SK-N-SH treated with all-trans-retinoic acid at 6 μM for 48 hours (cell line): Measurements from ENCODE around the gene TBC1D26.
"Not testable (repeated sequence)": the region's sequence is repeated elsewhere in the genome, so short reads cannot be mapped to it uniquely, and the experiment has no call there.

Source experiments
- ARNTL ChIP-seq: fragments of 450-650 bp; formaldehyde crosslinking; IDR thresholded peaks from 2 replicates; pipeline ENCODE4 v1.5.0; 2020; ENCODE audit warnings: low read depth, mild to moderate bottlenecking, moderate library complexity, borderline replicate concordance
- CSDC2 ChIP-seq: fragments of 250-450 bp; sonication (Bioruptor Pico); IDR thresholded peaks from 2 replicates; pipeline ENCODE4 v1.5.0; 2020; ENCODE audit warnings: mild to moderate bottlenecking, moderate library complexity
- PPARA ChIP-seq: fragments of 250-450 bp; sonication (Bioruptor Pico); IDR thresholded peaks from 2 replicates; pipeline ENCODE4 v1.5.0; 2020; ENCODE audit warnings: mild to moderate bottlenecking, borderline replicate concordance
- ZFP3 ChIP-seq: fragments of 250-450 bp; sonication (Bioruptor Pico); IDR thresholded peaks from 2 replicates; pipeline ENCODE4 v1.5.0; 2020; ENCODE audit warnings: mild to moderate bottlenecking, moderate library complexity

DNA sequence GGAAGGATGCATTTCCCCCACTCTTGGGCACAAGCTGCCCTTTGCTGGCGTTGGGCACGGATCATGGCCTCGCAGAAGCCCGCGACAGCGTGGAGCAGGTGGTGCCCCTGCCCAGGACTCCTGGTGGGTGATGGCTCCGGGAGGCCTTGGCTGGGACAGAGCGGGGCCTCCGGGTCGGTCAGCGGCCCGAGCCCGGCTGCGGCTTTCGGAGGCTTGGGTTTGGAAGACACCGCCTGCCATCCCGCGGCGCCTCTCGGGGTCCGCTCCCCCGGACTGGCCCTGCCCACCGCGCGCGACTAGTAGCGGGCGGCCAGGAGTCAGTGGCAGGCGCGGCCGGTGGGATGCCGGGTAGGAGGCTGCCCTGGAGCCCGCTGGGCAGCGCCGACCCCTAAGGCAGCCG, 17.3 kb downstream of the TBC1D26 start:
- not testable (repeated sequence) for TF ChIP-seq CSDC2; PPARA (CRISPR knock-in tag); ZFP3 (CRISPR knock-in tag); ARNTL (CRISPR knock-in tag)
